GM18867 (cell line): ENCODE measurements around the gene POLA2.

Experiments used
- ATAC-seq: cut with Tn5 transposase; IDR thresholded peaks from one replicate; pipeline ENCODE4 v1.9.1; 2021; ENCODE audit warnings: mild to moderate bottlenecking, moderate library complexity; ENCODE audit not compliant: unreplicated experiment

The POLA2 gene

DNA sequence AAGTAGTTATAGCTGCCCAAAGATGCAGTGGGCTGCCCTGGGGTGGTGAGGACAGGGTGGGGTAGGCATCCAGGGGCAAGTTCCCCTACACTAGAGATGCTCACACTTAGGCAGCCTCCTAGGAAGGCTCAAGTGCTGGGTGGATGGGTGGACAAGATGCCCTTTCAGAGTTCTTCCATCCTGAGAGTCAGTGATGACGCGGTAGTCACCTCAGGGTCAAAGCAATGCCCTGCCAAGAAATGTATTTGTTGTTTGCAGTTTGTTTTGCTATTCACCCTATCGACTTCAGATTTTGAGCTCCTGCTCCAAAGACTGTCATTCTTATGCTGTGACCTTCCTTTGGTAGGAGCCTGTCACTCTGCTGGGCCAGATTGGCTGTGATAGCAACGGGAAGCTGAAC lies 18.9 kb downstream of the POLA2 start:
- no peak for ATAC-seq

DNA sequence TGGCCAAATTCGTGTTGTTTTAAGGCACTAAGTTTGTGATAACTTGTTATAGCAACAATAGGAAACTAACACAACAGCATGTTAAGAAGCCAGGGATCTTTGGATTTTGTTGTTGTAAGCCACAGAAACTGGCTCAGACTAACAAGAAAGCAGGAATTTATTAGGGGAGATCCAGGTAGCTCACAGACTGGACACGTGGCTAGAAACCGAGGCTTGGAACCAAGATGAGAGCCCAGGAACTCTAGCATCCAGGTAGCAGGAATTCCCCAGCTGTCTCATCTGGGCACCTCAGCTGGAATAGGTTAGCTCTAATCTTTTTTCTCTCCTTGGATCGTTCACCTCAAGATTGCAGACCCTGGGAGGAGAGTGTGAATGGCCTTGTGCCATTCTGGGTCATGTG lies 24.9 kb downstream of the POLA2 start:
- no peak for ATAC-seq

DNA sequence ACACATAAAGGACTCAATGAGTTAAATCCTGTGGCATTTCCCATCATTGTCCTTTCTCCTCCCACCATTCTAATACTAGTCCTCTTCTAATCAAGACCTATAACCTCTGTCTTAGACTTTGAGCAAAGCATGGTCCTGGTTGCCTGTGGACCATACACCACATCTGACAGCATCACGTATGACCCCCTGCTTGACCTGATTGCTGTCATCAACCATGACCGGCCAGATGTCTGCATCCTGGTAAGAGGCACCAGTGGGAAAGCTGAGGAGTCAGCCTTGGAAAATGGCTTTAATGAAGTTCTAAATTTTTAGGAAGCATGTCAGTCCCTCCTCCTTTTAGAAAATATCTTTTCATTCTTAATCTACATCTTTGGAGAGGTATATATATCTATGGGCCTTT lies 25.8 kb downstream of the POLA2 start:
- ATAC-seq: no peak

DNA sequence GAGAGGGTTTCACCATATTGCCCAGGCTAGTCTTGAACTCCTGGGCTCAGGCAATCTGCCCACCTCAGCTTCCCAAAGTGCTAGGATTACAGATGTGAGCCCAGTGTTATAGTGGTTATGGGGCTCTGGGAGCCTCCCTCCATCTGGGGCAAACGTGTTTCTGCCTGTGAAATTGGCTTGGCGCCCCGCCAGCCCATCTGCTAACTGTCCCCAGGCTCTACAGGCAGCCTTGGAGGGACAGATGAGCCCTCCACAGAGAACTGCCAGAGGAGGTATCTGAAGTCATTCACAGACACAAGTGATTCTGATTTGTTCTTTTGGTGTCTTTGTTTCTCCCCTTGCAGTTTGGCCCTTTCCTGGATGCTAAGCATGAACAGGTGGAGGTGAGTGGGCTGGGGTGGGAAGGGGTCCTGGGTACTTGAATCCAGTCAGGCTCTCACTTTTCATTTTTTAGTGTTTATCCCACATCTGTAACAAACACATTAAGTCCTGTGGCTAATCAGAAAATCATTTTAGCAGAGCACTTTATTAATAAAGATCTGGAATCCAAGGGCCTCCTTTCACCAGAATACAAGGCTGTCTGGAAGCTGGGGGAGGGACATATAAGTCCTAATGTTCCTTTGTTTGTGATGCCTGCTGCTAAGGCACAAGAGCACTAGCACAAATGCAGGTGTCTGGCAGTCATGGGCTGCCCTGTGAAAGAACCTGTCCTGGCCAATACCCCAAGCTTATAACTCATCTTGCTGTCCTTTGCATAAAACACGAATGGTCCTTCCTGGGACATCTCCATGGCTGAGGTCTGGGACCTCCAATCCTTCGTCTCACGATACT lies 27.2 kb downstream of the POLA2 start:
- ATAC-seq: no peak

DNA sequence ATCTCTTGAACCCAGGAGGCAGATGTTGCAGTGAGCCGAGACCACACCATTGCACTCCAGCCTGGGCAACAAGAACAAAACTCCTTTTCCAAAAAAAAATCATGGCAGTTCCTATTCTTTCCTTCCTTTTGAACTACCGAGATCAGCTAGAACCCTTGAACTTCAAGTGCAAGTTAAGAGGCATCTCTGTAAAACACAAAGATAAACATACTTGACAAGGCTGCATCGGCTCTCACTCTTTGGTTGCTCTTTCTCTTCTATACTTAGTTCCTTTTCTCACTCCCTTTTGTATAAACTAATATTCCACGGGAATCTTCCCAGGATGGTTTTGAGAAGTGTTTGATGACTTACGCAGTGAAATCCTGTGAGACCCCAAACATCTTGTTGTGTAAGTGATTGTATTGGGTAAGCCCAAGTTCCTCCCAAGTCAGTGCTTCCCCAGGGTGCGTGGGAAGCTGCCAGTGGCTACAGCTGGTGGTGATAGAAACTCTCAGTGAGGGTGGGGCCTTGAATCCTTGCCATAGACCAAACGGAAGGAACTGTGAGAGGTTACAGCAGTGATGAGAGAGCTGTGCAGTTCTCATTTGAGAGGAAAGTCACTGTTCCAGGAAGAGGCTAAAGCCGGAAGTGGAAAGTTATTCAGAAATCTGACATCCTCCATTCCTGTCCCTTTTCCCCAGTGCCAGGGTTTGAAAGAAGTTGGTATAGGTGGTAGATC lies 28.8 kb downstream of the POLA2 start:
- ATAC-seq: no peak

DNA sequence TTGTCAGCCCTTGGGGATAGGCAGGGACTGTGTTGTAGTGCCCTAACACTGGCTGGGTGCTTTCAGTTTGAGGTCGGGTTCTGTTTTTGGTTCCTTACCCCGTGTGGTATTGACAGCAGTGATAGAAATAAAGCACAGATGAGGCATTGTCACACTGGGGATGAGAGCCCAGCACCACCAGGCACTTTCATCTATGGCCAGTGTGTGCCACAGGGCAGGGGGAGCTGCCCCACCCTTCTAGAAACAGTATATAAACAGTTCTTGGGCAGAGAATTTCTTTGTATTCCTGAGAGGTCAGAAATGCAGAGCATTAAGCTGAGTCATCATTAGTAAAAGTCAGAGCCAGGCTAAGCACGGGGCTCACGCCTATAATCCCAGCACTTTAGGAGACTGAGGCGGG lies 29.9 kb downstream of the POLA2 start:
- no peak for ATAC-seq

DNA sequence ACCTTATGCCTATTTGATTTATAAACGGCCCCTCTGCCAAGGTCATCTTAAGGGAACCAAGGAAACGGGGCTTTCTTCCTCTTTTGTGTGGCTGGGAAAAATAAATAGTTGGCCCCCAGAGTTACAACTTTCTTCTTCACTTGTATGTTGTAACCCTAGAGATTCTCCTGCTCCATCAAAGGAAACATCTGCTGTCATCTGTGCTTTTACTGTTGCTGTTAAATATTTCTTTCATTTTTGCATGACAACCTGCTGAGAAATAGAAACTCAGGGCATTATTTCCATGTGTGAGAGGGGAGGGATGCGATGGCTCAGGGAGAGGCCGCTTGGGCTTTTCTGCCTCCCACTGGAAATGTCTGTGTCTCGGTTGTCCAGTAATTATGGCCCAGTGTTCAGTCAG lies 31.1 kb downstream of the POLA2 start:
- no peak for ATAC-seq

DNA sequence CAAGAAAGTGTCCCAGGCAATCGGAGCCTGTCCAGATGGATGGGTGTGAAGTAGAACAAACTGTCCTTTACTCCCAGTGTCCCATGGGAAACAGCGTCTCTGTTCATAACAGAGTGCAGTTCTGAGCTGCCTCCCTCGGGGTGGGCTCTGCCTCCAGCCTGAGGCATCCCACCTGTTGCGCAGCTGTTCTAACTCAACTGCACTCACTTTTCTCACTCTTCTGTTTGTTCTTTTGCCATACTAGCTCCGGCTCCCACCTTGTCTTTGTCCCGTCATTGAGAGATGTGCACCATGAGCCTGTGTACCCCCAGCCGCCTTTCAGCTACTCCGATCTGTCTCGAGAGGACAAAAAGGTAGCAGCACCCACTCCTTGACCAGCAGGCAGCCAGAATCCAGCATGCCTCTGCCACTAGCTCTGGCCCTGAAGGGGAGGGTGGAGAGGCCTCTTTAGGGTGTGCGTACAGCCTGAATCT lies 32.2 kb downstream of the POLA2 start:
- no peak for ATAC-seq

DNA sequence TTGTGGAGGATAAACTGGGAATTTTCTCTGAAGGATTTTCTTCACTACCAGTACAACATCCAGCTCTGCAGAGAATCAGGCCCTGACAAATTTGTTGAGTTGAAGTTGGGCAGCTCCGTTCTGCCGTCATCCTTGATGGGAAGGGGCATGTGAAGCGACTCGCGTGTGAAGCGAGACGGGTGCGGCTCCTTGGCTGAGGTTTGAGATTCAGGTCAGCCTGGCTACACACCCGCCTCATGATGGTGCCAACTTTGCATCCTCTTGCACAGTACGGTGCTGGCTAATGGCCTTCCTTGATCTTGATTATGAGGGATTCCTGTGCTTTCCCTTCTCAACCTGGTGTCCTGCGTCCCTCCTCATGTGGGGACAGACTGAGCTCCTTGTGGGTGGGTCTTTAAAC lies 33.2 kb downstream of the POLA2 start:
- no peak for ATAC-seq

DNA sequence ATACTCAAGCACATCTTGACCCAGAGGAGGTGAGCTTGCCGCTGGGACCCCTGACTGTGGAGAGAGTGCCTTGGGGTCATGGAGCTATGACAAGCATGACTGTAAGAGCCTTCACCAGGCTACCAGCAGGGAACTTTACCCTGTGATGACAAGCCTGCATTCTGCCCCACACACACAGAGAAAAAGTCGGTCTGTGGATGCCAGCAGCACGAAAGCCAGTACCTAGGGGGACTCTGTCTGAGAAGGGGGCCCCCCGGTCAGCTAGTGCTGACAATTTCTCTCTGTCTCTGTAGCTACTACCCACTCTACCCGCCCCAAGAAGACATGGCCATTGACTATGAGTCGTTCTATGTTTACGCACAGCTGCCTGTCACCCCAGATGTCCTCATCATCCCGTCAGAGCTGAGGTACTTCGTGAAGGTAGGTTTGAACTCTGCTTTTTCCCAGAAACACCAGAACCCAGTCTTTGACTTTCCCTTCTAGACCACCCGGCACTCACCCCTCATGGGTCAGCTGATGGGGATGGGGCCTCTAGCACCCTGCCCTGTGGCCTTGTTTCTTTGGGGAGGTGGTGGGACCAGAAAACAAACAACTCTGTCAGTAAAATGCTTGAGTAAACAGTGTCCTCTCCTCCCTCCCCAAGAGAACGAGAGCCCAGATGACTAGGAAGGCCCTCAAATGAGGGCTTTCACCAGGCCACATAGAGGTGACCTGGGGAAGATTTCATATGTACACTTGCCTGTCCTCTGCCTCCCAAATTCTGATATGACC lies 34.0 kb downstream of the POLA2 start:
- no peak for ATAC-seq

DNA sequence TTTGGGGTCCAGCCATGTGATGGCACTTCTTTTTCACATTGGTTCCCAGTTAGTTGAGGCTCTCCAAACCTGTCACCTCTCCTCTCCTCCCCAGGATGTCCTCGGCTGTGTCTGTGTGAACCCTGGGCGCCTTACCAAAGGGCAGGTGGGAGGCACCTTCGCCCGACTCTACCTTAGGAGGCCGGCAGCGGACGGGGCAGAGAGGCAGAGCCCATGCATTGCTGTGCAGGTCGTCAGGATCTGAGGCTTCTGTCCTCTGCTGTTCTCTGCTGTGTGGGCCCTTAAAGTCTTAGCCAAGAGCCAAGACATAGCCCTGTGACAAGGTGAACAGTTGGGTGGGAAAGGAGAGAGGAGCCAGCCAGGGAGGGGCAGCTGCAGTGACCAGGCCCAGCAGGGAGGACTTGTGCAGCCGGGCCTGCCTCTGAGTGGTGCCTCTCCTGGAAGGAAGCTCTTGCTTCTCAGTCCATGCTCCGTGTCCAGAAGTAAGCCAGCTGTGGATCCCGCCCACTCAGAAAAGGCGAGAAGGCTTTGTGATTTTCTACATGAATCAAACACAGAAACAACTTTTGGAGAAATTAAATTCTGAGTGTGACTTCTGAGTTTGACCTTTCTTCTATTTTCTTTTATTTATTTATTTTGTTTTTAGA lies 35.4 kb downstream of the POLA2 start:
- no peak for ATAC-seq

DNA sequence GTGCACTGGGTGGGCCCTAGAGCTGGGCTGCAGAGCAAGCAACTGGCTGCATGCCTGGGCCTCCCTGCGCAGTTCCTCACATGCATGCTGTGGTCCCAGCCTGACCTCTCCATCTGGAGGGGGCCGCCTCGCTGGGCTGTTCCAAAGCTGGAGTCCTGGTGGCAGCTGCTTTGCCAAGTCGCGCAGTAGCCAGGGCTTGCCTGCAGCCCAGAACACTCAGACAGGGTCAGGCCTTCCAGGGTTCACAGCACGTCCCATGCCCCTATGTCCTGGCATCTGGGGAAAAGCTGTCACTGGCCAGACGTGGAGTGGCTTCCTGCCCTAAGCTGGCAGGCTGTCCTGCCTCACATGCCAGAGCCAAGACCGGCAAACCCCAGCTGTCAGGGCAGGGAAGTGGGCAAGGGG lies 36.4 kb downstream of the POLA2 start:
- no peak for ATAC-seq

DNA sequence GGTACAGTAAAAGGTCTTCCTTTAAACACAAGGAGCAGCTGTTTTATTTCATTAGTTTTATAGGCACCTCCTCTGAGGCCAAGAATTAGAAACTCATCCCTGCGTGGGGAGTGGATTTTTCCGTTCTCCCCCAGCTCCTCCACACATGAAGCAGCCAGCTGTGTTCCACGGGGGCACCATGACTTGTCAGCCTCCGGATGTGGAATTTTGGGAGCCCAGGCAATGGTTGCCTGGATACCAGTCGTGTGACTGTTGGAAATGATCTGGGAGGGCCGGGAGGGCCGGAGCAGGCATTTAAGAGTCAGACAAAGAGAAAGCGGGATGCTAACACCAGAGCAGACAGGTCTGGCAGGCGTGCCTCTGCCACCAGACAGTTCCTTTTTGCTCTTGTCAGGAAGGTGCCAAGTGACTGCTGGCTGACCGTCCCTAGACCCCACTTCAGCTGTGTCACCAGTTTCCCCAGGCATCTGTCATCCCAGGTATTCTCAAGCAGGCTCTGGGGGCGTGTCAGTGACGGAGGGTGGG lies 37.0 kb downstream of the POLA2 start:
- ATAC-seq: no peak

DNA sequence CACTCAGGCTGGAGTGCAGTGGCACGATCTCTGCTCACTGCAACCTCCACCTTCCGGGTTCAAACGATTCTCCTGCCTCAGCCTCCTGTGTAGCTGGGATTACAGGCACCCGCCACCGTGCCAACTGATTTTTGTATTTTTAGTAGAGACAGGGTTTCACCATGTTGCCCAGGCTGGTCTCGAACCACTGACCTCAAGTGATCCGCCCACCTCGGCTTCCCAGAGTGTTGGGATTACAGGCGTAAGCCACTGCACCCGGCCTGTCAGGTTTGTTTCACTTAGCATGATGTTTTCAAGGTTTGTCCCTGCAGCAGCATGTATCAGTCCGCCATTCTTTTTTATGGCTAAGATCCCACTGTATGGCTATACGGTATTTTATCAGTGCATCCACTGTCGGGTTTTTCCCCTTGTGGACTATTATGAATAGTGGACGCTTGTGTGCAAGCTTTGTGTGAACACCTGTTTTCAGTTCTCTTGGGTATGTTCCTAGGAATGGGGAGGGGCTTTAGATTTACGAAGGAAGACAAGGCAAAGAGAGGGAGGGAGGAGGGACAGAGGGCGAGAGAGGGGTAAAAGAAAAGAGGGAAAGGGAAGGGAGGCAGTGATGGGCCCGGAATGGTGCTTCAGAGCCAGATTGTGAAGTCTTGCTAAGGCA lies 39.0 kb downstream of the POLA2 start:
- no peak for ATAC-seq

DNA sequence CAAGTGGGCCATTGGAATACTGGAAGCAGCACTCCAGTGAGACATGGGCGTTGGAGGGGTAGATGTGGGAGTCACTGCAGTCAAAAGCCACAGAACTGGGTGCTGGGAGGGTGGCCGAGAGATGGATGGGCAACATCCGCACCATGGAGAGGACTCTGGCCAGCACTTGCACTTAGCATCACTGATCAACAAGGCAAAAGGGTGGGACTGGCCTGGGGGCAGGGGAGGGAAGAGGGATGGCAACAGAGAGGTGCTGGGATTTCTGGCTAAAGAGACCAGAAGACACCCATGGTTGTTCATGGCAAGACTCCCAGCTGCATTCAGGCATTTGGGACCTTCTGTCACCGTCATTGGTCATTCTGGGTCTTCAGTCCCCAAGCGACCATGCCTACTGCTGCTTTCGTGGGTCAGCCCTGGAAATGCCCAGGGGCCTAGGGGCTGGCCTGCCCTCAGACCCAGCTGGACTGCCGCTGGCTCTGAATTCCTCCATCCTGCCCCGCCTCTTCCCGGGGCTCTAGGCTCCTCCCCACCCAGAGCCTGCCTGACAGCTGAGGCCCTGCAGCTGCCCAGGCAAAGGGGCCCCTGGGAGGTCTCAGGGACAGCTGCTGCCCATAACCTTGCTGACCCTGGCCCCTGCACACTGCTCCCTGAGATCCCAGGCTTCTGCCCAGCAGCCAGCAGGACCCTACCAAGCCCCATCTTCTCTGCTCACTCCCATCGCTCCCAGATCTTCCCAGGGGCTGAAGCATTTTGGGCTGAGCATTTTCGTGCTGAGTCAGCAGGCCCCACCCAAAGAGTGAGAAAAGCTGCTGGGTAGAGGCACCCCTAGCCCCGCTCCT lies 39.9 kb downstream of the POLA2 start:
- no peak for ATAC-seq

DNA sequence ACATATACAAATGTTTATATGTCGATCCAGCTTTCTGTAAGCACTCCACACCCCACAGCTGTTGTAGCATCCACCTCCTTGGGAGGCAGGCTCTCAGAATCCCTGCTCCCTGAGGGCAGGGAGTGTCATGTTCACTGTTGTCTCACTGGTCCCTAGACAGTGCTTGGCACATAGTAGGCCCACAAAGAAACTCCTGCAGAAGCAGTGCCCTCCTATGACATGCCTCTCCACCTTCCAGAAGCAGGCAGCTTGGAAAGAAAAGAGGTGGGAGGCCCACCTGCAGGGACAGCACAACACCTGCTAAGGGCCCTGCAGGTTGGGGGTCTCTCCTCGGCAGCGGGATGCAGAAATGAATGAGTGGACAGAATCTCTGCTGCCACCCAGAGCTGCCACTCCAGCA lies 41.8 kb downstream of the POLA2 start:
- no peak for ATAC-seq

DNA sequence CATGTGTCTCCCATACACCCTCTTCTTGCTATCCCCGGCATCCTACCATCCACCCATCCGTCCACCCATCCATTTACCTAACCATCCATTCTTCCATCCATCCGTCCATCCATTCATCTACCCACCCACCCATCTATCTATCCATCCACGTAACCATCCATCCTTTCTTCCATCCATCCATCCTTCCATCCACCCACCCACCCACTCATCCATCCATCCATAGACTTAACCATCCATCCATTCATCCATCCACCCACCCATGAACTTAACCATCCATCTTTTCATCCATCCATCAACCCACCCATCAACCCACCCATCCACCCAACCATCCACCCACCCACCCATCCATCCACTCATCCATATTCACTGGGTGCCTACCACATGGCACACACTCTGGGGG lies 42.3 kb downstream of the POLA2 start:
- no peak for ATAC-seq

DNA sequence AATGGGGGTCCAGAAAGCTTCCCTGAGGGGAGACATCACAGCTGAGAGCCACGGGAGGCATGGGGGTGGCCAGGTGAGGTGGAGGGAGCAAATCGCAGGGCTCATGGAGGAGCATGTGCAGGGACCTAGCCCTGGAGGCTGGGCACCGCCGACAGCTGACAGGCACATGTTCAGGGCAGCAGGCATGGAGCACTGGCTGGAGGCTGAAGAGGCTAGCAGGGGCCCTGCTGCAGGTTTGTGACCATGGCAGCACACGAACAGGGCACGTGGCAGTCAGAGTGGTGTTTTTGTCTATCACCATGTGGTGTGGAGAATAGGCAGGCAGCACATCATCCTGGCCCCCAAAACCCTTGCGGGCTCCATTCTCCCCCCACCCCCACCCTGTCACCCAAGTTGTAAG lies 42.9 kb downstream of the POLA2 start:
- ATAC-seq: no peak

DNA sequence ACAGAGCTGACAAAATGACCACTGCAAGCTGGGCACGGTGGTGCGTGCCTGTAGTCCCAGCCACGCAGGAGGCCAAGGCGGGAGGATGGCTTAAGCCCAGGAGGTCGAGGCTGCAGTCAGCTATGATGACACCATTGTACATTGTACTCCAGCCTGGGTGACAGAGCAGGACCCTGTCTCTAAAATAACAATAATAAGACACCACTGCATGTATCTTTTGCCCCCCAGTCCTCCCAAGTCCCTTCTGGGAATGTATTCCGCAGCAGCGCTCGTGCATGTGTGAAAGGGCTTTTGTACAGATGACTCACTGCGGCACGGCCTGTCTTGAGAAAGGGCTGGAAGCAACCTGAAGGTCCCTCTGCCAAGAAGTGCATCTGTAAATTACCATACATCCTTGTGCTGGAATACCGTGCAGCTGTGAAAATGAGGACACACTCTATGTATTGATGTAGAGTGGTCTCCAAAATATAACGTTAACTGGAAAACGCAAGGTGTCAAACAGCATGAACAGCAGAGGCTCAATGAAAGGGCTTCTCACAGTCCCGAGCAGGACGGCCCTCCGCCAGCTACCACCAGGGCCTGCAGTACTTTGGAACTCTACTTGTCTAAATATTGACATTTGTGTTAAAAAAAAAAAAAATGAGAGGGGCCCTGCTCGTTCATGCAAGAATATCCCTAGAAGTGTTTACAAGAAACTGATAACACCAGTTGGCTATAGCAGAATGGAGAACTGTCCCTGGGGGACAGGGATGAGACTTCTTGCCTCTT lies 43.9 kb downstream of the POLA2 start:
- no peak for ATAC-seq
